ENCODE measurements around the gene MSRB1.

- TF ChIP-seq CTCF (IDR thresholded peaks at IDR 0.05; ENCODE audit: low read depth, low read length) (no peak), EZH2phosphoT487 (IDR thresholded peaks at IDR 0.05; ENCODE audit: low read depth) (no peak)
These were observed 38.9 kb downstream of the MSRB1 start for GRCh38 chr16:1903845-1904840.
